ENCODE data around the gene HIGD1A.

Gene HIGD1A

DNA sequence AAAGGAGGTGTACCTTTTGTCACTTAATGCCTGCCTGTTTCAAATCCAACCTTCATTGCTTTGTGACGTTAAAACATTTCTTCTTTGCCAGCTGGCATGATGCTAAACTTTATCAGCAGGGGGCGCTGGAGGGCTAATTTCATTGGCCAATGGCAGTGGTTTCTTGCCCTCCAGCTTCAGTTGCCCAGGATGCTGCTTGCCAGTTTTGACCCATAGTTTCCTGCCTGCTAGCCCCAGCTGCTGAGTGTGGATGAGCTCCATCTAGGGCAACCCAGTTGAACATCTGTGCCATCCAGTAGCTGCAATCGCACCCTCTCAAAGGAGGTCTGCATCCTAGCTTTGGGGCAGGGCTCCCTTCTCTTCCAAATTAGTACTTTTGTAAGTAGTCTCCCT, 27.0 kb upstream of the HIGD1A start:
- Histone ChIP-seq H3K4me2 (ENCODE audit: insufficient read depth, low read length, poor library complexity, severe bottlenecking) (peak overlapping the region; percentile 11), H3K36me3 (replicated peaks in 1 of 2; ENCODE audit: control insufficient read depth in 2 of 2, insufficient read depth in 2 of 2, low read length in 2 of 2) (no peaks in the 10 kb centered on the region), H3K27me3 (ENCODE audit: control insufficient read depth in 3 of 3, insufficient read depth in 3 of 3, low read depth in 1 of 3, low read length in 3 of 3) (no peaks in the 10 kb centered on the region), H2BK5ac (ENCODE audit: low read length) (no peak overlapping the region), H2BK12ac (ENCODE audit: low read length) (no peak overlapping the region), H3K9me3 (replicated peaks in 1 of 2; ENCODE audit: control insufficient read depth in 2 of 2, insufficient read depth in 1 of 2, low read depth in 1 of 2, low read length in 2 of 2) (no peaks in the 10 kb centered on the region), H3K4me3 (ENCODE audit: low read length in 2 of 2) (no peak overlapping the region), H3K4ac (ENCODE audit: low read length) (no peak overlapping the region), H2BK15ac (ENCODE audit: low read length) (no peak overlapping the region), H2AK5ac (ENCODE audit: low read depth, low read length) (no peak overlapping the region), H2AFZ (ENCODE audit: low read length) (peak overlapping the region; percentile 63), H2BK120ac (ENCODE audit: low read depth, low read length) (no peak overlapping the region), H3K27ac (replicated peaks; ENCODE audit: low read length) (no peak overlapping the region), H3K9ac (ENCODE audit: low read depth, low read length, poor library complexity) (no peak overlapping the region), H3K18ac (ENCODE audit: low read length) (no peak overlapping the region), H3K23ac (ENCODE audit: low read depth, low read length, poor library complexity) (no peak overlapping the region), H3K14ac (ENCODE audit: low read length) (no peak overlapping the region), H3K4me1 (ENCODE audit: control insufficient read depth in 2 of 2, insufficient read depth in 1 of 2, low read depth in 1 of 2, low read length in 2 of 2) (no peaks in the 10 kb centered on the region), H4K91ac (ENCODE audit: low read depth, low read length, poor library complexity) (no peak overlapping the region), H3K79me1 (ENCODE audit: low read depth, low read length) (no peaks in the 10 kb centered on the region), H4K8ac (ENCODE audit: low read depth, low read length) (no peak overlapping the region)
- no CpG with 5 or more reads among the region's 3 CpGs for WGBS, 2 donors (ENCODE audit: extremely low coverage in 2 of 2, insufficient read length in 2 of 2, insufficient replicate concordance in 1 of 2)
- DNase-seq (ENCODE audit: low spot score), result peak; percentile 67

- no CpG with 5 or more reads among the region's 7 CpGs for WGBS, 2 donors (ENCODE audit: extremely low coverage in 2 of 2, insufficient read length in 2 of 2, insufficient replicate concordance in 1 of 2)
- no peak for DNase-seq (ENCODE audit: low spot score)
- no peak overlapping the region for H3K9ac ChIP-seq (ENCODE audit: low read depth, low read length, poor library complexity)
Observed at GRCh38 chr3:42830437-42831320, 26.4 kb upstream of the HIGD1A start.

GRCh38 chr3:42829628-42830436, 25.5 kb upstream of the HIGD1A start:
- Histone ChIP-seq H4K8ac (ENCODE audit: low read depth, low read length) (no peak overlapping the region), H2BK12ac (ENCODE audit: low read length) (no peak overlapping the region), H3K18ac (ENCODE audit: low read length) (no peak overlapping the region), H3K79me1 (ENCODE audit: low read depth, low read length) (no peaks in the 10 kb centered on the region), H3K27me3 (ENCODE audit: control insufficient read depth in 3 of 3, insufficient read depth in 3 of 3, low read depth in 1 of 3, low read length in 3 of 3) (no peaks in the 10 kb centered on the region), H3K9me3 (replicated peaks in 1 of 2; ENCODE audit: control insufficient read depth in 2 of 2, insufficient read depth in 1 of 2, low read depth in 1 of 2, low read length in 2 of 2) (no peaks in the 10 kb centered on the region), H2BK15ac (ENCODE audit: low read length) (no peak overlapping the region), H3K4me1 (ENCODE audit: control insufficient read depth in 2 of 2, insufficient read depth in 1 of 2, low read depth in 1 of 2, low read length in 2 of 2) (peaks cover 2% of the 10 kb centered on the region in 2 donors), H2AK5ac (ENCODE audit: low read depth, low read length) (no peak overlapping the region), H3K4ac (ENCODE audit: low read length) (no peak overlapping the region), H3K9ac (ENCODE audit: low read depth, low read length, poor library complexity) (no peak overlapping the region), H2AFZ (ENCODE audit: low read length) (no peak overlapping the region), H3K27ac (replicated peaks; ENCODE audit: low read length) (no peak overlapping the region), H4K91ac (ENCODE audit: low read depth, low read length, poor library complexity) (no peak overlapping the region), H2BK120ac (ENCODE audit: low read depth, low read length) (no peak overlapping the region), H3K4me3 (ENCODE audit: low read length in 2 of 2) (no peak overlapping the region), H3K14ac (ENCODE audit: low read length) (no peak overlapping the region), H2BK5ac (ENCODE audit: low read length) (no peak overlapping the region), H3K36me3 (replicated peaks in 1 of 2; ENCODE audit: control insufficient read depth in 2 of 2, insufficient read depth in 2 of 2, low read length in 2 of 2) (no peaks in the 10 kb centered on the region), H3K4me2 (ENCODE audit: insufficient read depth, low read length, poor library complexity, severe bottlenecking) (no peak overlapping the region), H3K23ac (ENCODE audit: low read depth, low read length, poor library complexity) (no peak overlapping the region)
- DNase-seq (ENCODE audit: low spot score), result no peak
- no CpG with 5 or more reads among the region's 5 CpGs for WGBS, 2 donors (ENCODE audit: extremely low coverage in 2 of 2, insufficient read length in 2 of 2, insufficient replicate concordance in 1 of 2)

More at GRCh38 chr3:42830437-42831320, 26.4 kb upstream of the HIGD1A start:
- Histone ChIP-seq H3K4me1 (ENCODE audit: control insufficient read depth in 2 of 2, insufficient read depth in 1 of 2, low read depth in 1 of 2, low read length in 2 of 2) (peaks cover 2% of the 10 kb centered on the region in 2 donors), H3K14ac (ENCODE audit: low read length) (no peak overlapping the region), H2BK12ac (ENCODE audit: low read length) (no peak overlapping the region), H2BK120ac (ENCODE audit: low read depth, low read length) (no peak overlapping the region), H3K4me2 (ENCODE audit: insufficient read depth, low read length, poor library complexity, severe bottlenecking) (no peak overlapping the region), H2AFZ (ENCODE audit: low read length) (peak overlapping the region; percentile 63), H4K8ac (ENCODE audit: low read depth, low read length) (no peak overlapping the region), H3K36me3 (replicated peaks in 1 of 2; ENCODE audit: control insufficient read depth in 2 of 2, insufficient read depth in 2 of 2, low read length in 2 of 2) (no peaks in the 10 kb centered on the region), H4K91ac (ENCODE audit: low read depth, low read length, poor library complexity) (no peak overlapping the region), H3K23ac (ENCODE audit: low read depth, low read length, poor library complexity) (no peak overlapping the region), H3K27me3 (ENCODE audit: control insufficient read depth in 3 of 3, insufficient read depth in 3 of 3, low read depth in 1 of 3, low read length in 3 of 3) (no peaks in the 10 kb centered on the region), H3K18ac (ENCODE audit: low read length) (no peak overlapping the region), H2BK5ac (ENCODE audit: low read length) (no peak overlapping the region), H3K4ac (ENCODE audit: low read length) (no peak overlapping the region), H3K79me1 (ENCODE audit: low read depth, low read length) (no peaks in the 10 kb centered on the region), H2BK15ac (ENCODE audit: low read length) (no peak overlapping the region), H3K27ac (replicated peaks; ENCODE audit: low read length) (no peak overlapping the region), H3K4me3 (ENCODE audit: low read length in 2 of 2) (no peak overlapping the region), H3K9me3 (replicated peaks in 1 of 2; ENCODE audit: control insufficient read depth in 2 of 2, insufficient read depth in 1 of 2, low read depth in 1 of 2, low read length in 2 of 2) (no peaks in the 10 kb centered on the region), H2AK5ac (ENCODE audit: low read depth, low read length) (no peak overlapping the region)

- no peak overlapping the region for H3K18ac ChIP-seq (ENCODE audit: low read length)
- peaks cover 2% of the 10 kb centered on the region in 2 donors for H3K4me1 ChIP-seq (ENCODE audit: control insufficient read depth in 2 of 2, insufficient read depth in 1 of 2, low read depth in 1 of 2, low read length in 2 of 2)
- no peak overlapping the region for H2BK120ac ChIP-seq (ENCODE audit: low read depth, low read length)
- H2BK12ac ChIP-seq (ENCODE audit: low read length), result no peak overlapping the region
- no peak overlapping the region for H2BK15ac ChIP-seq (ENCODE audit: low read length)
- H3K14ac ChIP-seq (ENCODE audit: low read length), result no peak overlapping the region
- no peak overlapping the region for H3K9ac ChIP-seq (ENCODE audit: low read depth, low read length, poor library complexity)
- DNase-seq (ENCODE audit: low spot score), result no peak
- H3K27me3 ChIP-seq (ENCODE audit: control insufficient read depth in 3 of 3, insufficient read depth in 3 of 3, low read depth in 1 of 3, low read length in 3 of 3), result no peaks in the 10 kb centered on the region
- no peak overlapping the region for H3K4me2 ChIP-seq (ENCODE audit: insufficient read depth, low read length, poor library complexity, severe bottlenecking)
- no peak overlapping the region for H3K23ac ChIP-seq (ENCODE audit: low read depth, low read length, poor library complexity)
- no peaks in the 10 kb centered on the region for H3K9me3 ChIP-seq (replicated peaks in 1 of 2; ENCODE audit: control insufficient read depth in 2 of 2, insufficient read depth in 1 of 2, low read depth in 1 of 2, low read length in 2 of 2)
- no peak overlapping the region for H3K4ac ChIP-seq (ENCODE audit: low read length)
- no peaks in the 10 kb centered on the region for H3K36me3 ChIP-seq (replicated peaks in 1 of 2; ENCODE audit: control insufficient read depth in 2 of 2, insufficient read depth in 2 of 2, low read length in 2 of 2)
- no peak overlapping the region for H3K4me3 ChIP-seq (ENCODE audit: low read length in 2 of 2)
- no peaks in the 10 kb centered on the region for H3K79me1 ChIP-seq (ENCODE audit: low read depth, low read length)
- no peak overlapping the region for H4K91ac ChIP-seq (ENCODE audit: low read depth, low read length, poor library complexity)
- H2AK5ac ChIP-seq (ENCODE audit: low read depth, low read length), result no peak overlapping the region
- no peak overlapping the region for H4K8ac ChIP-seq (ENCODE audit: low read depth, low read length)
- no peak overlapping the region for H2AFZ ChIP-seq (ENCODE audit: low read length)
- no peak overlapping the region for H2BK5ac ChIP-seq (ENCODE audit: low read length)
- no CpG with 5 or more reads among the region's 5 CpGs for WGBS, 2 donors (ENCODE audit: extremely low coverage in 2 of 2, insufficient read length in 2 of 2, insufficient replicate concordance in 1 of 2)
- H3K27ac ChIP-seq (replicated peaks; ENCODE audit: low read length), result no peak overlapping the region
Observed at GRCh38 chr3:42829083-42829627, 24.9 kb upstream of the HIGD1A start.

Measured in neuronal stem cell (in vitro differentiated cells).